HEK293T (cell line): ENCODE measurements around the gene AIRE.
"Not testable (repeated sequence)": the region's sequence is repeated elsewhere in the genome, so short reads cannot be mapped to it uniquely, and the experiment has no call there.

Experiments
- CTCF ChIA-PET: fragments of 350-600 bp; formaldehyde crosslinking; extraction: SDS; loops from one replicate; lab custom pipeline; 2021; ENCODE audit warnings: antibody characterized with exemption, inconsistent platforms; lab: Yijun Ruan, JAX
- POLR2A ChIA-PET: fragments of 350-600 bp; formaldehyde crosslinking; extraction: SDS; loops from one replicate; lab custom pipeline; 2020; ENCODE audit warnings: antibody characterized with exemption, inconsistent platforms; lab: Yijun Ruan, JAX
- DNase-seq: peaks from one replicate; pipeline ENCODE4 v3.0.0; 2012; ENCODE audit warnings: mixed read lengths; ENCODE audit errors: extremely low spot score
- ARNT ChIP-seq: fragments of 450-650 bp; IDR thresholded peaks from 2 replicates; pipeline ENCODE4 v1.6.1; 2017; ENCODE audit warnings: mild to moderate bottlenecking
- BHLHE40 ChIP-seq: fragments of 450-650 bp; IDR thresholded peaks from 2 replicates; pipeline ENCODE4 v1.6.1; 2016; ENCODE audit warnings: mild to moderate bottlenecking, moderate library complexity, borderline replicate concordance
- CTBP1 ChIP-seq: fragments of 450-650 bp; IDR thresholded peaks from 2 replicates; pipeline ENCODE4 v1.6.1; 2016; ENCODE audit warnings: borderline replicate concordance
- ELF4 ChIP-seq: fragments of 450-650 bp; IDR thresholded peaks from 2 replicates; pipeline ENCODE4 v1.6.1; 2017; ENCODE audit warnings: antibody characterized with exemption
- FOXA1 ChIP-seq: fragments of 450-650 bp; IDR thresholded peaks from 2 replicates; pipeline ENCODE4 v1.6.1; 2016; ENCODE audit warnings: mild to moderate bottlenecking
- FOXK2 ChIP-seq: fragments of 450-650 bp; IDR thresholded peaks from 2 replicates; pipeline ENCODE4 v1.6.1; 2016; ENCODE audit warnings: mild to moderate bottlenecking
- FOXM1 ChIP-seq: fragments of 450-650 bp; IDR thresholded peaks from 2 replicates; pipeline ENCODE4 v1.6.1; 2017; ENCODE audit warnings: mild to moderate bottlenecking, borderline replicate concordance
- HDGF ChIP-seq: fragments of 450-650 bp; IDR thresholded peaks from 2 replicates; pipeline ENCODE4 v1.6.1; 2017; ENCODE audit warnings: antibody characterized with exemption, borderline replicate concordance
- L3MBTL2 ChIP-seq: fragments of 450-650 bp; conservative IDR thresholded peaks from 2 replicates; pipeline ENCODE4 v1.6.1; 2016; ENCODE audit warnings: mild to moderate bottlenecking
- LEF1 ChIP-seq: fragments of 450-650 bp; IDR thresholded peaks from 2 replicates; pipeline ENCODE4 v1.6.1; 2017; ENCODE audit warnings: mild to moderate bottlenecking, borderline replicate concordance
- NFRKB ChIP-seq: fragments of 450-650 bp; IDR thresholded peaks from 2 replicates; pipeline ENCODE4 v1.6.1; 2016; ENCODE audit warnings: mild to moderate bottlenecking, moderate library complexity
- SP1 ChIP-seq: fragments of 450-650 bp; IDR thresholded peaks from 2 replicates; pipeline ENCODE4 v1.6.1; 2017
- SUZ12 ChIP-seq: fragments of 450-650 bp; IDR thresholded peaks from 2 replicates; pipeline ENCODE4 v1.6.1; 2016; ENCODE audit warnings: mild to moderate bottlenecking
- TARDBP ChIP-seq: fragments of 450-650 bp; IDR thresholded peaks from 2 replicates; pipeline ENCODE4 v1.6.1; 2016
- ZNF384 ChIP-seq: fragments of 450-650 bp; IDR thresholded peaks from 2 replicates; pipeline ENCODE4 v1.6.1; 2016
- TF ChIP-seq, protein P1 (sequence below): fragments of 450-650 bp; IDR thresholded peaks from 2 replicates; pipeline ENCODE4 v1.6.1; 2016

The AIRE gene

DNA sequence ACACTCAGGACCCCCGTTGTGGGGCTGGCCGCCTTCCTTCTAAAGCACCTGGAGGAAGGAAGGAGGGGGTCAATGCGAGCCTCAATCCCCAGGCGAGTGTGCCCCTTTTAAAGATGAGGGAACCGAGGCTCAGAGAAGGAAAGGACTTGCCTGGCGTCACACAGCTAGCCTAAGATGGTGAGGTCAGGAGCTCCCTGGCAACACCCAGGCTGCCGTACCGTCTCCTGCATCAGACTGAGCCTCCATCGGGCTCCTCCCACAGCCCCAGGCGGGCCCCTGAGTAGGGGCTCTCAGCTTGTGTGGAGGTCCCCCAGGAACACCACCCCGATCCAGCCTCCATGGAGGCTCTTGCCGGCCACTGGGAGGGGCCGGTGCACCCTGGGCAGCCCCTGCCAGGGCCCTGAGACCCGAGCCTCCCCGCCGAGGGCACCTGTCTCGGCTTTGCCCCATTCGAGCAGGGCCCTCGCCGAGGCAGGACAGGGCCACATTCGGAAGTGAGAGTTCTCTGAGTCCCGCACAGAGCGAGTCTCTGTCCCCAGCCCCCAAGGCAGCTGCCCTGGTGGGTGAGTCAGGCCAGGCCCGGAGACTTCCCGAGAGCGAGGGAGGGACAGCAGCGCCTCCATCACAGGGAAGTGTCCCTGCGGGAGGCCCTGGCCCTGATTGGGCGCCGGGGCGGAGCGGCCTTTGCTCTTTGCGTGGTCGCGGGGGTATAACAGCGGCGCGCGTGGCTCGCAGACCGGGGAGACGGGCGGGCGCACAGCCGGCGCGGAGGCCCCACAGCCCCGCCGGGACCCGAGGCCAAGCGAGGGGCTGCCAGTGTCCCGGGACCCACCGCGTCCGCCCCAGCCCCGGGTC, at the start of gene AIRE:
TSS of gene AIRE (plus strand) at position 739 of the 855 bp plus-strand sequence. CDS start 131 bp downstream, outside the sequence.
- TF ChIP-seq FOXA1, result no peak
- TF ChIP-seq, protein P1, sequence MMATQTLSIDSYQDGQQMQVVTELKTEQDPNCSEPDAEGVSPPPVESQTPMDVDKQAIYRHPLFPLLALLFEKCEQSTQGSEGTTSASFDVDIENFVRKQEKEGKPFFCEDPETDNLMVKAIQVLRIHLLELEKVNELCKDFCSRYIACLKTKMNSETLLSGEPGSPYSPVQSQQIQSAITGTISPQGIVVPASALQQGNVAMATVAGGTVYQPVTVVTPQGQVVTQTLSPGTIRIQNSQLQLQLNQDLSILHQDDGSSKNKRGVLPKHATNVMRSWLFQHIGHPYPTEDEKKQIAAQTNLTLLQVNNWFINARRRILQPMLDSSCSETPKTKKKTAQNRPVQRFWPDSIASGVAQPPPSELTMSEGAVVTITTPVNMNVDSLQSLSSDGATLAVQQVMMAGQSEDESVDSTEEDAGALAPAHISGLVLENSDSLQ, result no peak
- ChIA-PET CTCF (no interaction called here), POLR2A (no interaction called here)
- no peak for DNase-seq

DNA sequence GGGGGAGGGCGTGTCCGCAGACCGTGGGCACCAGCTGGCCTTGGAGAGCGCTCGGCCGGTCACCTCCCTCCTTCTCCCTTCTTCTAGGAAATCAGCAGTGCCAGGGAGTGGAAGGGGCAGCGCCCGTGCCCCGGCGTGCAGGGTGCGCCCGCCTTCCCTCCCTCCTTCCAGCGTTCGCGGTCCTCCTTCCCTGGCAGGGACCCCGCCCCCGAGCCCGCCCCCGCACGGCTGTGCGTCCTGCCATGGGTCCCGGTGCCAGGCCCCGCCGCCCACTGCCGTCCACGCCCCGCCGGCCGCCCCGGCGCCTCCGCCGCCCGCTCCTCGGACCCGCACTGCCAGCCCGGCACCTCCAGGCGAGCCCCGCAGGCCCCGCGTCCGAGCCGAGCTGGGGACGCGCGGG, 45.3 kb upstream of the AIRE start:
- CTCF ChIA-PET, DNase-seq, POLR2A ChIA-PET: not testable (repeated sequence)

DNA sequence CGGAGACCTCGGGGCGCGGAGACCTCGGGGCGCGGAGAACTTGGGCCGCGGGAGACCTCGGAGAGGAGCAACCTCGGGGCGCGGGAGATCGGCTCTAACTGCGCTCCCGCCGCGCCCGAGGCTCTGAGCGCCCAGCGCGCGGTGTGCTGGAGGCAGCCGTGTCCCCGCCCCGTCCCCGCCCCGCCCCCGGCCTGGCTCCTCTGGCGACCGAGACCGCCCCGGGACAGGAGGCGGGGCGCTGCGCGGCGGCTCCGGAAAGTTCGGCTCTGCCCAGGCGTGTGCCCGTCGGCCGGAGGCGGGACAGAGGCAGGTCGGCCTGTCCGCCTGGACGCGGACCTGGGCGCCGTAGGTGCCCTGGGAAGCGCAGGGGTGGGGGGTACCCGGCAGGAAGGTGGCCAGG, 44.8 kb upstream of the AIRE start, which contains the start of gene ICOSLG:
TSS of gene ICOSLG (minus strand) at position 102 of the 400 bp plus-strand sequence. CDS start 126 bp downstream, outside the sequence.
- DNase-seq, POLR2A ChIA-PET, CTCF ChIA-PET: not testable (repeated sequence)

DNA sequence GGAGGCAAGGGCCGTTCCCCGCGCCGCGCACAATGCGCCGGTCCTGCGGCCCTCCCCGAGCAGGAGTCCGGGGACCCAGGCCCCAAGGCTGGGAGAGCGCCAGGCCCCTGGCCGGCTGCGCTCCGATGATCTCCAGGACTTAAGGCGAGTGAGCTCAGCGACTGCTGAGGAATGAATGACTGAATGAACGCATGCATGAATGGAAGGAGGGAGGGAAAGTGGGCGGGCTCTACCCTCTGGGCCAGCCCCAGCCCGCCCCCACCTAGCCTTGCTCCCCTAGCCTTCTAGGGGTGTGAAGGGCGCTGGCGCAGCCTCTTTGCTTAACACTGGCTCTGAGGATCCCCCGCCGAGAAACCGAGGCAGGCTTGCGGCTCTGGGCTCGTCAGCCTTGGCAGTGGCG, 44.4 kb upstream of the AIRE start:
- DNase-seq, CTCF ChIA-PET, POLR2A ChIA-PET: not testable (repeated sequence)

DNA sequence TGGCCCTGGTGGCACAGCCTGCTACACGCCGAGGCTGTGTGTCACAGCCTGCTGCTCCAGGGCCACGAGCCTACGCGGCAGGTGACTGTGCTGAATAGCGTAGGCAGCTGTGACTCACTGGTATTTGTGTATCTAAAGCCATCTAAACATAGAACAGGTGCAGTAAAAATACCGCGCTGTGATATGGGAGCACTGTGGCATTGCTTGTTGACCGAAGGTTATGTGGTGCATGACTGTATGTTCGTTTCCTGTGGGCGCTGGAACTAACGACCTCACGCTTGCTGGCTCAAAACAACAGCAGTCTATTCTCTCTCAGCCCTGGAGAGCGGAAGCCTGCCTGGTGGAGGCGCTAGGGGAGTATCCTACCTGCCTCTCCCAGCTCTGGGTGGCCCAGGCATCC, 41.7 kb upstream of the AIRE start:
- POLR2A ChIA-PET, DNase-seq, CTCF ChIA-PET: not testable (repeated sequence)

DNA sequence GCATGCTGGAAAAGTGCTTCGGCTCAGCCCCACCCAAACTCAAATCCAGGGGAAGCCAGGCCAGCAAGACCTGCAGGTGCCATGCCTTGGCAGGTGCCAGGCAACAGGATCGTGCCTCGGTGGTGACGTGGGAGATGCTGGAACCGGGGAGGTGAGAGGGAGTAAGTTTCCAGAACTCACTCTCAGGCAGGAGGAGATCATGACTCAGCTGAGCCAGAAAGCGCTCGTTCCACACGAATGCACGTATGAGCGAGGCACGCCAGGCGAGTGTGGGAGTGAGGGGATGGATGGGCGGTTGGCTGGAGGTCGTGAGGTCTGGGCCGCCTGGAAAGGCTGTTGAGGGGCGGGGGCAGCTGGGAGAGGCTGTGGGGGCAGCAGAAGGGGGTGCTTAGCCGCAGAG, 37.8 kb upstream of the AIRE start:
- CTCF ChIA-PET, POLR2A ChIA-PET, DNase-seq: not testable (repeated sequence)

DNA sequence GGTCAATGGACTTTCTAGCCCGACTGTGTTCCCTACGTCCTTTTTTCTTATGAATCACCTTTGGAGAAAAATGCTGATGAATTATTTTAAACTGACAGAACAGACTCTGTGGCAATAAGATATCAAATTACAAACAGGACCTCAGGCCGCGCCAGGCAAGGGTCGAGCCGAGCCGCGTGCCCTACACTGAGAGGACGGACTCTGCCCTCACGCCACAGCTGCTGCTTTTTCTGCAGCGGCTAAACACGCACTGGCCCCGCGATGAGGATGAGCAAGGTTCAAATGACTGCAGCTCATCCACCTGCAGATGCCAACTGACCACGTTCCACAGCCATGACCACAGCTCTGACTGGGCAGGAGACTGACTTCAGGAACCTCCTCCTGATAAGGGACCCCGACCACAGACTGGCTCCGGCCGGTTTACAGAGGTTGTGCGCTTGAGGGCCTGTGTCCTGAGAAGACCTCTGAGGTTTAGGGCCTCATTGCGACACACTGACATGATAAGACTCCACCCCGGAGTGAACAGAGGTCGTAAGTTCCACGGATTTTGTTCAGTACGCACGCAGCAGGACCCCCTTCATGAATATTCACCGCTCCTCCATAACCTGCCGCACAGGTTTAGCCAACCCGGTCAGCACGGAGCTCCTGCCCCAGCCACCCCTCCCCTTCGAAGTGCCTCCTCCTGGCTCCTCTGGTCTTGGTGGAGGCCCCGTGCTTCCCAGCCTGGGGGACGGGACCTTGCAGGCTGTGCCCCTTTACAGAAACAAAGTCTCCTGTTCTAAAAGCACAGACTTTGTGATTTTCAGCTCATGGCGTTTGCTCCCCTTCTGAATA, 36.3 kb upstream of the AIRE start:
- DNase-seq, POLR2A ChIA-PET, CTCF ChIA-PET: not testable (repeated sequence)

DNA sequence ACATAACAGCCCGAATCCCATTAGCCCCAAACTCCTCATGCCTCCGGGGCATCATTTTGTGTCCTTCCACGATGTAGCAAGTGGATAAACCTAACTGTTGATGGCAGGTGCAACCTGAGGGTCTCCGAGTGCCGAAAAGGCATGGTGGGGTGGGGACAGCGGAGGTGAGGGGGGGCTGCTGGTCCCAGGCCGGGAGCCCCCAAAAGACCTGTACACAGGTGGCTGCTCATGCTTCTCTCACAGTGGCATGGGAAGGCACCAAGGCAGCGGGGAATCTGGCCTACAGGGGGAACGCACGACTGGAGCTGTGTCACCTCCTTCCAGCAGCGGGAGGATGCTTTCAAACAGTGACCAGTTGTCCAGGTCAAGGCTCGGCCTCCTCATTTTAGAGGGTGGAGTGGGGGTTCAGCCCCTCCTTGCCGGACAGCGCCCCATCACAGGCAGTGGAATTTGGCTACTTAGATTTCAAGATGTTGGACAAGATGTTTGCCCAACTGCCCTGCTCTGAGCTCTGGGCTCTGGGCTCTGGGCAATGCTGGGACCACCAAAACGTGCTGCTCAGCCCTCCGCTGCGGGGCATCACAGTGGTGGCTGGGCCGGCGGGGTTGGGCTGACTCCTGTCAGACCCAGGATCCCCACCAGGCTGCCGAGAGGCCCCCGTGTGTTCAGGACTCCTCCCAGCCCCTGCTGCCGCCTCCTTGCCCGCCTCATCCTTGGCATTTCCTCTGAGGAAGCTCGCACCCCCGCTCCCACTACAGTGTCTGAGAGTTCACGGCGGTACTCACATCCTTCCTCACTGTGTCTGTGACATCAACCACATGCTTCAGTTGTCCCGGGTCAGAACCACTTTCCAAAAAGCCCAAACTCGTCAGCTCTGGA, 31.6 kb upstream of the AIRE start:
- no peak for DNase-seq
- POLR2A ChIA-PET, result no interaction called here
- TF ChIP-seq, protein P1, result no peak
- TF ChIP-seq TARDBP (no peak), ELF4 (no peak), SP1 (no peak), ZNF384 (no peak), FOXM1 (no peak), CTBP1 (no peak), ARNT (no peak), SUZ12 (no peak), FOXA1 (no peak), L3MBTL2 (no peak), BHLHE40 (no peak), NFRKB (no peak), FOXK2 (no peak), LEF1 (no peak), HDGF (no peak)
- CTCF ChIA-PET, result no interaction called here
